NB4 (cell line): ENCODE measurements around the gene ANKS1B.

Source experiments
- MYC ChIP-seq: IDR thresholded peaks from 2 replicates; pipeline ENCODE4 v1.6.1; 2011; ENCODE audit warnings: low read depth, low read length
- POLR2A ChIP-seq: IDR thresholded peaks from 2 replicates; pipeline ENCODE4 v1.6.1; 2011; ENCODE audit warnings: mild to moderate bottlenecking; ENCODE audit not compliant: insufficient read length; ENCODE audit errors: extremely low read depth
- TF ChIP-seq, protein P1 (sequence below): IDR thresholded peaks from one replicate; pipeline ENCODE4 v1.5.1; 2012; ENCODE audit warnings: low read depth, low read length
- TF ChIP-seq, protein P2 (sequence below): IDR thresholded peaks from 2 replicates; pipeline ENCODE4 v1.6.1; 2011; ENCODE audit warnings: low read depth, low read length

DNA sequence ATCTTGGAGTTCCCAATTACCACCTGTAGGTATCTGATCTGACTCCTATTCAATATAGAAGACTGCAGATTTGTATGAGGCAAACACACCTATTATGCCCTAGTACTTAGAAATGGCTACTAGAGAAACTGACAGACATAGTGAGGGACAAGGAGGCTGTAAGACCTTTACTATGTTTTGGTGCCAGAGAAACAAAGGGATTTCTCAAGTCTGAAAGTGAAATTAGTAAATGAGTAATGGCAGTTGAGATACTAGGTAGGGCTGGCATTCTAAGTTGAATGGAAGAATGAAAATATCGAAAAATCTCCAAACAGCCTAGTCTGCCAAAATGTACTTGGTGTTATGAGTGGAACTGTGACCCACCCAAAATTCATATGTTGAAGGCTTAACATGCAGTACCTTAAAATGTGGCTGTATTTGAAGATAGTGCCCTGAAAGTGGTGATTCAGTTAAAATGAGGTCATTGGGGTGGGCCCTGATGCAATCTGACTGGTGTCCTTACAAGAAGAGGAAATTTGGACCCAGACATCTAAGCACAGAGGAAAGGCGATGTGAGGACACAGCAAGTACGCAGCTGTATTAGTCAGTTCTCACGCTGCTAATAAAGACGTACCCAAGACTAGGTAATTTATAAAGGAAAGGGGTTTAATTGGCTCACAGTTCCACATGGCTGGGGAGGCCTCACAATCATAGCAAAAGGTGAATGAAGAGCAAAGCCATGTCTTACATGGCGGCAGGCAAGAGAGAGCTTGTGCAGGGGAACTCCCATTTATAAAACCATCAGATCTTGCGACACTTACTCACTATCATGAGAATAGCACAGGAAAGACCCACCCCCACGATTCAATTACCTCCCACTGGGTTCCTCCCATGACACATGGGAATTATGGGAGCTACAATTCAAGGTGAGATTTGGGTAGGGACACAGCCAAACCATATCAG is 1212.7 kb downstream of the ANKS1B start:
- TF ChIP-seq, protein P1, sequence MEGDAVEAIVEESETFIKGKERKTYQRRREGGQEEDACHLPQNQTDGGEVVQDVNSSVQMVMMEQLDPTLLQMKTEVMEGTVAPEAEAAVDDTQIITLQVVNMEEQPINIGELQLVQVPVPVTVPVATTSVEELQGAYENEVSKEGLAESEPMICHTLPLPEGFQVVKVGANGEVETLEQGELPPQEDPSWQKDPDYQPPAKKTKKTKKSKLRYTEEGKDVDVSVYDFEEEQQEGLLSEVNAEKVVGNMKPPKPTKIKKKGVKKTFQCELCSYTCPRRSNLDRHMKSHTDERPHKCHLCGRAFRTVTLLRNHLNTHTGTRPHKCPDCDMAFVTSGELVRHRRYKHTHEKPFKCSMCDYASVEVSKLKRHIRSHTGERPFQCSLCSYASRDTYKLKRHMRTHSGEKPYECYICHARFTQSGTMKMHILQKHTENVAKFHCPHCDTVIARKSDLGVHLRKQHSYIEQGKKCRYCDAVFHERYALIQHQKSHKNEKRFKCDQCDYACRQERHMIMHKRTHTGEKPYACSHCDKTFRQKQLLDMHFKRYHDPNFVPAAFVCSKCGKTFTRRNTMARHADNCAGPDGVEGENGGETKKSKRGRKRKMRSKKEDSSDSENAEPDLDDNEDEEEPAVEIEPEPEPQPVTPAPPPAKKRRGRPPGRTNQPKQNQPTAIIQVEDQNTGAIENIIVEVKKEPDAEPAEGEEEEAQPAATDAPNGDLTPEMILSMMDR = no peak
- TF ChIP-seq POLR2A = no peak
- TF ChIP-seq, protein P2, sequence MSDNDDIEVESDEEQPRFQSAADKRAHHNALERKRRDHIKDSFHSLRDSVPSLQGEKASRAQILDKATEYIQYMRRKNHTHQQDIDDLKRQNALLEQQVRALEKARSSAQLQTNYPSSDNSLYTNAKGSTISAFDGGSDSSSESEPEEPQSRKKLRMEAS = no peak
- TF ChIP-seq MYC = no peak
